K562 (cell line): ENCODE measurements around the gene ZFYVE28. TPM values are rescaled to one million over a fixed set of nuclear protein-coding genes. Genes with fewer than 3 reads are reported as not detected.

Experiments
- ATAC-seq: fragments of 200-7000 bp; cut with Tn5 transposase; 3 replicates; pipeline ENCODE4 v1.9.1; 2020; ENCODE audit warnings: moderate library complexity
- BruUV-seq: library from RNA; stranded (reverse); fragments of 400-500 nt; replicated peaks from 2 replicates; lab custom pipeline; 2021; lab: Mats Ljungman, UMichigan
- CTCF ChIA-PET: fragments of 300-600 bp; formaldehyde crosslinking; extraction: SDS; loops from one replicate; lab custom pipeline; 2021; ENCODE audit warnings: low intra/inter-chr PET ratio; lab: Yijun Ruan, JAX
- POLR2A ChIA-PET: fragments of 300-600, 350-650 bp; sonication (Branson Sonifier 250); formaldehyde crosslinking; extraction: SDS; loops from one replicate; lab custom pipeline; 2021; ENCODE audit warnings: antibody characterized with exemption, inconsistent platforms; lab: Yijun Ruan, JAX
- DNase-seq, 4 experiments: peaks; one replicate each; pipeline versions ENCODE4 v3.0.0 to v3.0.0-alpha.2; 2011 to 2018; ENCODE audit warnings: low spot score in 3 of 4, mixed read lengths in 3 of 4; ENCODE audit errors: extremely low read depth in 1 of 4
- FAIRE-seq: peaks from 2 replicates; lab custom pipeline; 2011; peaks lifted over from hg19 to GRCh38; lab: Jason Lieb, UNC
- H2AFZ ChIP-seq: 2 replicates; pipeline ENCODE4 v1.6.0; 2011; ENCODE audit warnings: low read depth, low read length, control low read depth, inconsistent platforms
- H3K27ac ChIP-seq: fragments of 200-600 bp; 3 replicates; pipeline ENCODE4 v1.8.0; 2011; ENCODE audit warnings: low read depth, mild to moderate bottlenecking, control low read depth, inconsistent platforms, low read length, moderate library complexity, mixed read lengths; ENCODE audit errors: extremely low read depth
- H3K27me3 ChIP-seq, 2 experiments: fragments of 300-600 bp in 1 of 2; 2 replicates in 1 of 2; 3 replicates in 1 of 2; pipeline versions ENCODE4 v1.6.0 to v1.8.0; 2011; ENCODE audit warnings: inconsistent platforms in 2 of 2, low read length in 2 of 2, mild to moderate bottlenecking in 1 of 2, mixed read lengths in 1 of 2, moderate library complexity in 1 of 2; ENCODE audit not compliant: control insufficient read depth in 2 of 2, insufficient read depth in 2 of 2
- H3K36me3 ChIP-seq: fragments of 300-600 bp; 3 replicates; pipeline ENCODE4 v1.8.0; 2011; ENCODE audit warnings: mild to moderate bottlenecking, low read length, inconsistent platforms; ENCODE audit not compliant: control insufficient read depth, insufficient read depth
- H3K4me1 ChIP-seq, 2 experiments: fragments of 200-600 bp in 1 of 2; replicated peaks in 1 of 2; 2 replicates in 1 of 2; 3 replicates in 1 of 2; pipeline versions ENCODE4 v1.5.1 to v1.8.0; 2011; ENCODE audit warnings: inconsistent platforms in 2 of 2, low read length in 2 of 2, mild to moderate bottlenecking in 1 of 2, mixed read lengths in 1 of 2, moderate library complexity in 1 of 2; ENCODE audit not compliant: control insufficient read depth in 2 of 2, insufficient read depth in 2 of 2
- H3K4me2 ChIP-seq: 2 replicates; pipeline ENCODE4 v1.6.1; 2011; ENCODE audit warnings: low read length, control low read depth, inconsistent platforms, mixed read lengths; ENCODE audit not compliant: insufficient read depth
- H3K4me3 ChIP-seq: fragments of 200-600 bp; sonication (generic), shearing (Covaris generic); 2 replicates; pipeline ENCODE4 v1.5.1; 2016; ENCODE audit warnings: control low read depth, inconsistent platforms
- H3K79me2 ChIP-seq: fragments of 200-600 bp; 3 replicates; pipeline ENCODE4 v1.8.0; 2011; ENCODE audit warnings: low read length, inconsistent platforms; ENCODE audit not compliant: control insufficient read depth, insufficient read depth
- H3K9ac ChIP-seq, 2 experiments: 2 replicates each; pipeline versions ENCODE4 v1.6.0 to v1.6.1; 2011; ENCODE audit warnings: low read depth in 2 of 2, low read length in 2 of 2, control low read depth in 1 of 2, inconsistent platforms in 1 of 2, mild to moderate bottlenecking in 1 of 2, mixed read lengths in 1 of 2; ENCODE audit not compliant: insufficient read depth in 1 of 2
- H3K9me1 ChIP-seq: one replicate; pipeline ENCODE4 v1.6.0; 2011; ENCODE audit warnings: inconsistent platforms, mild to moderate bottlenecking, low read length, moderate library complexity; ENCODE audit not compliant: control insufficient read depth, insufficient read depth
- H3K9me3 ChIP-seq: replicated peaks from 2 replicates; pipeline ENCODE4 v1.5.1; 2011; ENCODE audit warnings: low read depth, low read length, inconsistent platforms; ENCODE audit not compliant: control insufficient read depth, insufficient read depth
- H4K20me1 ChIP-seq: replicated peaks from 2 replicates; pipeline ENCODE4 v1.6.1; 2011; ENCODE audit warnings: low read length, inconsistent platforms, mixed read lengths; ENCODE audit not compliant: control insufficient read depth, insufficient read depth
- MTA1 ChIP-seq: fragments of 450-650 bp; IDR thresholded peaks from 2 replicates; pipeline ENCODE4 v1.6.1; 2017; ENCODE audit warnings: borderline replicate concordance
- POLR2G ChIP-seq: fragments of 200-400 bp; formaldehyde crosslinking; IDR thresholded peaks from 2 replicates; pipeline ENCODE4 v1.6.1; 2017; ENCODE audit warnings: low read depth, mild to moderate bottlenecking, antibody characterized with exemption, low read length, moderate library complexity
- SP2 ChIP-seq: IDR thresholded peaks from 2 replicates; pipeline ENCODE4 v1.6.1; 2011; ENCODE audit warnings: mild to moderate bottlenecking, low read depth, low read length, moderate library complexity; ENCODE audit not compliant: poor library complexity, severe bottlenecking; ENCODE audit errors: extremely low read depth
- TARDBP ChIP-seq: fragments of 450-650 bp; IDR thresholded peaks from 2 replicates; pipeline ENCODE4 v1.6.1; 2016
- ZNF212 ChIP-seq: fragments of 450-650 bp; formaldehyde crosslinking; IDR thresholded peaks from 2 replicates; pipeline ENCODE4 v1.4.0; 2020; ENCODE audit warnings: mild to moderate bottlenecking
- ZNF41 ChIP-seq: fragments of 250-450 bp; sonication (Bioruptor Pico); conservative IDR thresholded peaks from 2 replicates; pipeline ENCODE4 v1.4.0; 2020; ENCODE audit warnings: mild to moderate bottlenecking
- WGBS: fragments of 100-300 bp; shearing (Covaris generic); methylation state at CpG from one replicate; pipeline ENCODE4 v1.1.6; 2016; ENCODE audit warnings: low coverage, mixed read lengths; ENCODE audit not compliant: insufficient coverage; ENCODE audit errors: missing lambda C conversion rate; 5-methylcytosine and 5-hydroxymethylcytosine counted together
- in situ Hi-C: fragments of 300-500 bp; cut with MboI; formaldehyde crosslinking; loops from 4 replicates; pipeline ENCODE4 v1.15.0; 2018; ENCODE audit warnings: inconsistent platforms, mixed read lengths
- intact Hi-C: fragments of 100-400 bp; cut with micrococcal nuclease; formaldehyde crosslinking; loops from 2 replicates; pipeline ENCODE4 v1.14.2; 2022
- polyA plus RNA-seq, 8 experiments: library from polyadenylated mRNA; depleted of rRNA in 4 of 8; stranded (reverse) in 5 of 8; unstranded in 3 of 8; fragments of >200 nt; fragmentation: Nextera tagmentation in 2 of 8; fragmentation: Illumina TruSeq in 1 of 8; extraction: Ambion mirVana in 2 of 8; extraction: Trizol in 1 of 8; gene quantifications; 2 replicates each; pipeline versions ENCODE4 v1.2.1 to v1.2.3, GENCODE V29; 2011 to 2014; ENCODE audit warnings: inconsistent platforms in 1 of 8, missing spikeins in 1 of 8
- total RNA-seq, 7 experiments: library from RNA; depleted of rRNA in 6 of 7; stranded (reverse); fragments of >200 nt in 6 of 7; fragmentation: Illumina TruSeq in 2 of 7; extraction: Trizol in 2 of 7; gene quantifications; 2 replicates each; pipeline versions ENCODE4 v1.2.1 to v1.2.3, GENCODE V29; 2011 to 2021; ENCODE audit warnings: low replicate concordance in 1 of 7
- TF ChIP-seq, protein P1 (sequence below): sonication (generic); formaldehyde crosslinking; IDR thresholded peaks from 2 replicates; pipeline ENCODE4 v1.8.1; 2023; ENCODE audit warnings: mild to moderate bottlenecking, missing genetic modification reagents, moderate library complexity
- TF ChIP-seq, protein P2 (sequence below): fragments of 250-450 bp; sonication (Bioruptor Pico); IDR thresholded peaks from 2 replicates; pipeline ENCODE4 v1.4.0; 2020
- TF ChIP-seq, protein P3 (sequence below): sonication (generic); formaldehyde crosslinking; IDR thresholded peaks from 2 replicates; pipeline ENCODE4 v1.8.1; 2023; ENCODE audit warnings: mild to moderate bottlenecking, missing genetic modification reagents

The ZFYVE28 gene
- total and polyA plus RNA-seq, 9 of the 15 experiments (the other 6 are each of a cell fraction or from before 2014, with no cell fraction given), result 1.3 to 24.8 (median 8.9) TPM

DNA sequence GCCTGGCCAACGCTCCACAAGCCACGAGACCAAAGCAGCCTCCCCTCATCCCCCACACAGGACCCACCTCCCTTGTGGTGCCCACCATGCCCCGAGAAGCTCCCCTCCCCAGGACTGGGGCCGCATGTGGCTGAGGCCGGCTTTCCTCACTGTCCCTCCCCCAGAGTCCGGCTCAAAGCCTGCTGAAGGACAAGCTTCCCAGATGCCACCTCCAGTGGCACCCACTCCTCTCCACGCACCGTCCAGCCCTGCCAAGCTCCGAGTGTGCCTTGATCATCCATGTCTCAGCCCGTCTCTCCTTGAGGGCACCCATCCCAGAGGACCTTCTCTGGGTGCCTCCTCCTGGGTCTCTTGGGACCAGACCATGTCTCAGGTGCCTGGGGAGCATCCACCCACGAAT lies 97.7 kb downstream of the ZFYVE28 start:
- peaks cover 0 to 13% of the 10 kb centered on the region in 2 experiments; a peak in 1 of 5 replicates for H3K4me1 ChIP-seq
- no peak overlapping the region for H2AFZ ChIP-seq
- in situ Hi-C loops, result no loop called here
- no peak for DNase-seq
- H3K4me3 ChIP-seq, result no peak overlapping the region
- CTCF ChIA-PET, result no interaction called here
- H3K27ac ChIP-seq, result no peak overlapping the region
- no peaks in the 10 kb centered on the region for H3K9me1 ChIP-seq
- POLR2A ChIA-PET, result interaction anchor here (0.6 to 1.4 kb wide), 3 partner anchors 9 to 172 kb away, joined by 3 to 4 read pairs (median 3); no protein-coding TSS in a partner anchor
- TF ChIP-seq POLR2G (0 out of 2 replicates have a peak, but pooled peaks have one; percentile 31), MTA1 (no peak)
- TF ChIP-seq, all 486 proteins: peak for 1
- H3K9ac ChIP-seq, result no peak overlapping the region; a peak in 1 of 4 replicates
- no peaks in the 10 kb centered on the region for H3K27me3 ChIP-seq
- ATAC-seq, result no peak
- BruUV-seq, result no TSS peak
- no peaks in the 10 kb centered on the region for H3K79me2 ChIP-seq
- FAIRE-seq, result no peak
- no peak overlapping the region for H3K4me2 ChIP-seq
- intact Hi-C loops, result no loop called here
- 0 out of 2 replicates have a peak, but pooled peaks cover 2% of the 10 kb centered on the region for H3K9me3 ChIP-seq
- H3K36me3 ChIP-seq, result no peaks in the 10 kb centered on the region
- H4K20me1 ChIP-seq, result no peaks in the 10 kb centered on the region
- WGBS, result 71% methylated on average over 11 of the region's 11 CpGs

- Histone ChIP-seq H4K20me1 (no peaks in the 10 kb centered on the region), H3K9ac (no peak overlapping the region; a peak in 1 of 4 replicates), H3K36me3 (no peaks in the 10 kb centered on the region), H3K4me2 (no peak overlapping the region), H3K79me2 (no peaks in the 10 kb centered on the region), H2AFZ (no peak overlapping the region), H3K4me3 (no peak overlapping the region), H3K4me1 (peaks cover 0 to 13% of the 10 kb centered on the region in 2 experiments; a peak in 1 of 5 replicates), H3K27me3 (no peaks in the 10 kb centered on the region), H3K27ac (no peak overlapping the region), H3K9me3 (no peaks in the 10 kb centered on the region), H3K9me1 (no peaks in the 10 kb centered on the region)
- no peak for DNase-seq
- ATAC-seq, result no peak
- WGBS, result 86% methylated on average over 12 of the region's 18 CpGs
- BruUV-seq, result no TSS peak
- TF ChIP-seq, protein P1, sequence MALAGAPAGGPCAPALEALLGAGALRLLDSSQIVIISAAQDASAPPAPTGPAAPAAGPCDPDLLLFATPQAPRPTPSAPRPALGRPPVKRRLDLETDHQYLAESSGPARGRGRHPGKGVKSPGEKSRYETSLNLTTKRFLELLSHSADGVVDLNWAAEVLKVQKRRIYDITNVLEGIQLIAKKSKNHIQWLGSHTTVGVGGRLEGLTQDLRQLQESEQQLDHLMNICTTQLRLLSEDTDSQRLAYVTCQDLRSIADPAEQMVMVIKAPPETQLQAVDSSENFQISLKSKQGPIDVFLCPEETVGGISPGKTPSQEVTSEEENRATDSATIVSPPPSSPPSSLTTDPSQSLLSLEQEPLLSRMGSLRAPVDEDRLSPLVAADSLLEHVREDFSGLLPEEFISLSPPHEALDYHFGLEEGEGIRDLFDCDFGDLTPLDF, result no peak
- no peak for TF ChIP-seq ZNF212 (CRISPR knock-in tag)
- no peak for TF ChIP-seq SP2
- TF ChIP-seq, protein P2, sequence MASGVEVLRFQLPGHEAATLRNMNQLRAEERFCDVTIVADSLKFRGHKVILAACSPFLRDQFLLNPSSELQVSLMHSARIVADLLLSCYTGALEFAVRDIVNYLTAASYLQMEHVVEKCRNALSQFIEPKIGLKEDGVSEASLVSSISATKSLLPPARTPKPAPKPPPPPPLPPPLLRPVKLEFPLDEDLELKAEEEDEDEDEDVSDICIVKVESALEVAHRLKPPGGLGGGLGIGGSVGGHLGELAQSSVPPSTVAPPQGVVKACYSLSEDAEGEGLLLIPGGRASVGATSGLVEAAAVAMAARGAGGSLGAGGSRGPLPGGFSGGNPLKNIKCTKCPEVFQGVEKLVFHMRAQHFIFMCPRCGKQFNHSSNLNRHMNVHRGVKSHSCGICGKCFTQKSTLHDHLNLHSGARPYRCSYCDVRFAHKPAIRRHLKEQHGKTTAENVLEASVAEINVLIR (CRISPR knock-in tag), result no peak
- TF ChIP-seq, protein P3, sequence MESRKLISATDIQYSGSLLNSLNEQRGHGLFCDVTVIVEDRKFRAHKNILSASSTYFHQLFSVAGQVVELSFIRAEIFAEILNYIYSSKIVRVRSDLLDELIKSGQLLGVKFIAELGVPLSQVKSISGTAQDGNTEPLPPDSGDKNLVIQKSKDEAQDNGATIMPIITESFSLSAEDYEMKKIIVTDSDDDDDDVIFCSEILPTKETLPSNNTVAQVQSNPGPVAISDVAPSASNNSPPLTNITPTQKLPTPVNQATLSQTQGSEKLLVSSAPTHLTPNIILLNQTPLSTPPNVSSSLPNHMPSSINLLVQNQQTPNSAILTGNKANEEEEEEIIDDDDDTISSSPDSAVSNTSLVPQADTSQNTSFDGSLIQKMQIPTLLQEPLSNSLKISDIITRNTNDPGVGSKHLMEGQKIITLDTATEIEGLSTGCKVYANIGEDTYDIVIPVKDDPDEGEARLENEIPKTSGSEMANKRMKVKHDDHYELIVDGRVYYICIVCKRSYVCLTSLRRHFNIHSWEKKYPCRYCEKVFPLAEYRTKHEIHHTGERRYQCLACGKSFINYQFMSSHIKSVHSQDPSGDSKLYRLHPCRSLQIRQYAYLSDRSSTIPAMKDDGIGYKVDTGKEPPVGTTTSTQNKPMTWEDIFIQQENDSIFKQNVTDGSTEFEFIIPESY (CRISPR knock-in tag), result peak; percentile 79
- TF ChIP-seq TARDBP, result no peak
- no peak for TF ChIP-seq ZNF41 (CRISPR knock-in tag)
- FAIRE-seq, result no peak
- intact Hi-C loops (no loop called here), in situ Hi-C loops (no loop called here)
- ChIA-PET POLR2A (interaction anchor here (0.6 to 1.4 kb wide), 2 partner anchors 9 to 26 kb away, joined by 3 to 4 read pairs; no protein-coding TSS in a partner anchor), CTCF (no interaction called here)
These were observed 98.3 kb downstream of the ZFYVE28 start for GRCh38 chr4:2320152-2320551.
